ENCODE data around the gene TIMM50. TPM values are rescaled to one million over a fixed set of nuclear protein-coding genes. Genes with fewer than 3 reads are reported as not detected.

Gene TIMM50
- total and polyA plus RNA-seq, 2 of the 8 experiments (the other 6 are each of a cell fraction or from before 2014, with no cell fraction given) = 155 to 187 TPM

- peak; percentile 84 for TF ChIP-seq MAX (IDR thresholded peaks at IDR 0.05)
- peak; percentile 97 for TF ChIP-seq YY1 (IDR thresholded peaks at IDR 0.05; ENCODE audit: low read depth, low read length)
- TF ChIP-seq JUND (IDR thresholded peaks at IDR 0.05; ENCODE audit: low read length) = peak; percentile 43; the same call in 1 of the 2 replicates
- TF ChIP-seq EZH2 (IDR thresholded peaks at IDR 0.05; ENCODE audit: low read depth, low read length, severe bottlenecking) = no peak
- TF ChIP-seq SIX5 (IDR thresholded peaks at IDR 0.05; ENCODE audit: low read depth, low read length) = no peak
- TF ChIP-seq SRF (IDR thresholded peaks at IDR 0.05; ENCODE audit: low read depth, low read length) = no peak
- TF ChIP-seq GABPA (IDR thresholded peaks at IDR 0.05; ENCODE audit: borderline replicate concordance, insufficient read depth, low read length) = no peak
These were observed at the start of gene TIMM50 (continued) for GRCh38 chr19:39480337-39481228.

Data from H1 (cell line).